DND-41 (cell line): ENCODE results near the gene PDLIM1.

Experiments used
- ATAC-seq: fragments of 200-7000 bp; cut with Tn5 transposase; 3 replicates; pipeline ENCODE4 v1.9.1; 2021; ENCODE audit warnings: low read depth; ENCODE audit not compliant: insufficient read depth
- DNase-seq: peaks from one replicate; pipeline ENCODE4 v3.0.0-alpha.2; 2020
- H2AFZ ChIP-seq: 2 replicates; pipeline ENCODE4 v1.6.0; 2012; ENCODE audit warnings: low read depth, low read length
- H3K27ac ChIP-seq: 2 replicates; pipeline ENCODE4 v1.5.1; 2012; ENCODE audit warnings: low read length, inconsistent platforms
- H3K27me3 ChIP-seq: fragments of 200-600 bp; sonication (generic); 2 replicates; pipeline ENCODE4 v1.6.0; 2012; ENCODE audit warnings: low read length, mild to moderate bottlenecking, inconsistent platforms; ENCODE audit not compliant: insufficient read depth, poor library complexity
- H3K36me3 ChIP-seq: 2 replicates; pipeline ENCODE4 v1.5.1; 2012; ENCODE audit warnings: low read length, inconsistent platforms; ENCODE audit not compliant: insufficient read depth
- H3K4me1 ChIP-seq: 2 replicates; pipeline ENCODE4 v1.5.1; 2012; ENCODE audit warnings: mild to moderate bottlenecking, low read length; ENCODE audit not compliant: insufficient read depth
- H3K4me2 ChIP-seq: 2 replicates; pipeline ENCODE4 v1.6.0; 2012; ENCODE audit warnings: mild to moderate bottlenecking, moderate library complexity, low read length, inconsistent platforms; ENCODE audit not compliant: insufficient read depth
- H3K4me3 ChIP-seq, 2 experiments: fragments of 200-600 bp in 1 of 2; shearing (Covaris generic) in 1 of 2; 2 replicates each; pipeline ENCODE4 v1.5.1; 2012 to 2016; ENCODE audit warnings: inconsistent platforms in 2 of 2, low read length in 2 of 2, mild to moderate bottlenecking in 2 of 2, low read depth in 1 of 2, moderate library complexity in 1 of 2
- H3K79me2 ChIP-seq: 2 replicates; pipeline ENCODE4 v1.6.0; 2012; ENCODE audit warnings: low read length, inconsistent platforms; ENCODE audit not compliant: insufficient read depth
- H3K9ac ChIP-seq: 2 replicates; pipeline ENCODE4 v1.6.0; 2012; ENCODE audit warnings: low read depth, mild to moderate bottlenecking, inconsistent platforms, low read length, moderate library complexity
- H3K9me3 ChIP-seq: 2 replicates; pipeline ENCODE4 v1.5.1; 2012; ENCODE audit warnings: low read length, moderate library complexity, mild to moderate bottlenecking, inconsistent platforms; ENCODE audit not compliant: insufficient read depth, severe bottlenecking
- H4K20me1 ChIP-seq: 2 replicates; pipeline ENCODE4 v1.6.0; 2012; ENCODE audit warnings: low read length; ENCODE audit not compliant: insufficient read depth
- CTCF ChIP-seq: IDR thresholded peaks from 2 replicates; pipeline ENCODE4 v1.5.1; 2012; ENCODE audit warnings: borderline replicate concordance, low read length, moderate library complexity, mild to moderate bottlenecking; ENCODE audit not compliant: poor library complexity, severe bottlenecking; ENCODE audit errors: extremely low read depth
- EZH2 ChIP-seq: IDR thresholded peaks from 3 replicates; pipeline ENCODE4 v1.6.1; 2012; ENCODE audit warnings: borderline replicate concordance, low read depth, mild to moderate bottlenecking, moderate library complexity, low read length, inconsistent platforms; ENCODE audit not compliant: severe bottlenecking

PDLIM1 gene

GRCh38 chr10:95305606-95306317 is 15.0 kb upstream of the PDLIM1 start:
- ATAC-seq = no peak
- H3K27ac ChIP-seq = no peak overlapping the region

GRCh38 chr10:95304976-95305375 is 14.2 kb upstream of the PDLIM1 start:
- no peak overlapping the region for H3K4me2 ChIP-seq
- ATAC-seq (no peak), DNase-seq (no peak)
- no peaks in the 10 kb centered on the region for H3K9me3 ChIP-seq
- no peaks in the 10 kb centered on the region for H4K20me1 ChIP-seq
- no peak overlapping the region for H3K4me3 ChIP-seq
- H3K27ac ChIP-seq = no peak overlapping the region
- no peaks in the 10 kb centered on the region for H3K36me3 ChIP-seq
- H3K27me3 ChIP-seq = no peaks in the 10 kb centered on the region
- H2AFZ ChIP-seq = no peak overlapping the region
- H3K79me2 ChIP-seq = no peaks in the 10 kb centered on the region
- H3K9ac ChIP-seq = no peak overlapping the region
- TF ChIP-seq EZH2 (no peak), CTCF (no peak)
- no peaks in the 10 kb centered on the region for H3K4me1 ChIP-seq

More at GRCh38 chr10:95305606-95306317, 15.0 kb upstream of the PDLIM1 start:
- H4K20me1 ChIP-seq = no peaks in the 10 kb centered on the region
- H3K9ac ChIP-seq = no peak overlapping the region
- no peaks in the 10 kb centered on the region for H3K4me1 ChIP-seq
- no peak overlapping the region for H3K4me2 ChIP-seq
- H3K9me3 ChIP-seq = no peaks in the 10 kb centered on the region
- no peaks in the 10 kb centered on the region for H3K79me2 ChIP-seq
- no peaks in the 10 kb centered on the region for H3K36me3 ChIP-seq
- no peak overlapping the region for H3K4me3 ChIP-seq
- no peak for TF ChIP-seq CTCF
- TF ChIP-seq EZH2 = no peak
- DNase-seq = no peak
- H2AFZ ChIP-seq = no peak overlapping the region
- H3K27me3 ChIP-seq = peaks cover 5% of the 10 kb centered on the region

GRCh38 chr10:95304463-95304862 is 13.7 kb upstream of the PDLIM1 start:
- H3K4me2 ChIP-seq = no peak overlapping the region
- H3K27ac ChIP-seq = no peak overlapping the region
- no peak overlapping the region for H3K4me3 ChIP-seq
- H3K27me3 ChIP-seq = no peaks in the 10 kb centered on the region
- no peaks in the 10 kb centered on the region for H3K36me3 ChIP-seq
- no peaks in the 10 kb centered on the region for H4K20me1 ChIP-seq
- DNase-seq = no peak
- H2AFZ ChIP-seq = no peak overlapping the region
- no peaks in the 10 kb centered on the region for H3K79me2 ChIP-seq
- H3K4me1 ChIP-seq = no peaks in the 10 kb centered on the region
- H3K9ac ChIP-seq = no peak overlapping the region
- H3K9me3 ChIP-seq = no peaks in the 10 kb centered on the region
- no peak for ATAC-seq
- TF ChIP-seq CTCF = no peak
- no peak for TF ChIP-seq EZH2

- DNase-seq (no peak), ATAC-seq (no peak)
- no peaks in the 10 kb centered on the region for H3K27me3 ChIP-seq
- no peak overlapping the region for H3K4me2 ChIP-seq
- no peaks in the 10 kb centered on the region for H3K9me3 ChIP-seq
- H3K4me3 ChIP-seq = no peak overlapping the region
- no peaks in the 10 kb centered on the region for H3K79me2 ChIP-seq
- H4K20me1 ChIP-seq = no peaks in the 10 kb centered on the region
- no peak for TF ChIP-seq CTCF
- TF ChIP-seq EZH2 = no peak
- H3K9ac ChIP-seq = no peak overlapping the region
- no peaks in the 10 kb centered on the region for H3K36me3 ChIP-seq
- no peak overlapping the region for H2AFZ ChIP-seq
- no peak overlapping the region for H3K27ac ChIP-seq
- H3K4me1 ChIP-seq = no peaks in the 10 kb centered on the region
Observed at GRCh38 chr10:95303950-95304349, 13.1 kb upstream of the PDLIM1 start.
